GM23248 (cell line): ENCODE results near the gene SLF2. TPM values are rescaled to one million over a fixed set of nuclear protein-coding genes. Genes with fewer than 3 reads are reported as not detected.
A peak's percentile ranks its signal among the peaks of the same experiment; 100 is the strongest.
"Not testable (repeated sequence)": the region's sequence is repeated elsewhere in the genome, so short reads cannot be mapped to it uniquely, and the experiment has no call there.

Experiments
- DNase-seq: peaks from one replicate; pipeline ENCODE4 v3.0.0-alpha.2; 2015
- H2AFZ ChIP-seq: fragments of 200-600 bp; sonication (generic); 2 replicates; pipeline ENCODE4 v1.6.1; 2016; ENCODE audit warnings: antibody characterized with exemption
- H3F3A ChIP-seq: fragments of 200-600 bp; sonication (generic); 2 replicates; pipeline ENCODE4 v1.6.1; 2016; ENCODE audit warnings: mild to moderate bottlenecking, antibody characterized with exemption, mixed run types; ENCODE audit not compliant: insufficient read depth
- H3K27ac ChIP-seq: fragments of 200-600 bp; sonication (generic); 2 replicates; pipeline ENCODE4 v1.5.1; 2016; ENCODE audit warnings: mild to moderate bottlenecking
- H3K27me3 ChIP-seq: fragments of 200-600 bp; sonication (generic); replicated peaks from 2 replicates; pipeline ENCODE4 v1.6.1; 2016; ENCODE audit warnings: mild to moderate bottlenecking; ENCODE audit not compliant: insufficient read depth
- H3K36me3 ChIP-seq: fragments of 200-600 bp; sonication (generic); 2 replicates; pipeline ENCODE4 v1.6.1; 2016; ENCODE audit warnings: low read depth, mild to moderate bottlenecking
- H3K4me1 ChIP-seq: fragments of 200-600 bp; sonication (generic); 2 replicates; pipeline ENCODE4 v1.6.1; 2016; ENCODE audit warnings: mild to moderate bottlenecking; ENCODE audit not compliant: insufficient read depth
- H3K4me2 ChIP-seq: fragments of 200-600 bp; sonication (generic); one replicate; pipeline ENCODE4 v1.6.1; 2016; ENCODE audit warnings: mild to moderate bottlenecking; ENCODE audit not compliant: unreplicated experiment
- H3K4me3 ChIP-seq: fragments of 200-600 bp; sonication (generic); 2 replicates; pipeline ENCODE4 v1.5.1; 2016; ENCODE audit warnings: mild to moderate bottlenecking
- H3K79me2 ChIP-seq: fragments of 200-600 bp; sonication (generic); 2 replicates; pipeline ENCODE4 v1.6.1; 2016; ENCODE audit warnings: mild to moderate bottlenecking; ENCODE audit not compliant: insufficient read depth
- H3K9ac ChIP-seq: fragments of 200-600 bp; sonication (generic); 2 replicates; pipeline ENCODE4 v1.6.1; 2016; ENCODE audit warnings: mild to moderate bottlenecking
- H3K9me2 ChIP-seq: fragments of 200-600 bp; sonication (generic); 2 replicates; pipeline ENCODE4 v1.6.1; 2016; ENCODE audit warnings: mixed run types, mild to moderate bottlenecking, moderate library complexity; ENCODE audit not compliant: insufficient read depth
- H3K9me3 ChIP-seq: fragments of 200-600 bp; sonication (generic); one replicate; pipeline ENCODE4 v1.6.1; 2017; ENCODE audit warnings: low read depth
- H4K20me1 ChIP-seq: fragments of 200-600 bp; sonication (generic); 2 replicates; pipeline ENCODE4 v1.6.0; 2016; ENCODE audit not compliant: insufficient read depth
- EZH2 ChIP-seq: fragments of 200-600 bp; sonication (generic); IDR thresholded peaks from 2 replicates; pipeline ENCODE4 v1.6.1; 2018; ENCODE audit warnings: antibody characterized with exemption, mild to moderate bottlenecking; ENCODE audit not compliant: insufficient read depth, poor library complexity, severe bottlenecking
- EZH2phosphoT487 ChIP-seq: fragments of 200-600 bp; sonication (generic); IDR thresholded peaks from 2 replicates; pipeline ENCODE4 v1.6.1; 2018; ENCODE audit warnings: antibody characterized with exemption, moderate library complexity, mild to moderate bottlenecking, low read depth; ENCODE audit not compliant: insufficient read depth
- WGBS, 2 experiments: methylation state at CpG; one replicate each; pipeline ENCODE4 v1.1.6; 2015 to 2017; ENCODE audit warnings: low lambda C conversion rate in 2 of 2, low coverage in 1 of 2; ENCODE audit errors: missing lambda C conversion rate in 2 of 2; 5-methylcytosine and 5-hydroxymethylcytosine counted together
- in situ Hi-C: fragments of 300-500 bp; cut with MboI; formaldehyde crosslinking; loops from 2 replicates; pipeline ENCODE4 v1.15.0; 2020
- polyA plus RNA-seq: library from polyadenylated mRNA; unstranded; fragments of >200 nt; fragmentation: Nextera tagmentation; extraction: Ambion mirVana; gene quantifications from 2 replicates; pipeline ENCODE4 v1.2.1, GENCODE V29; 2016
- total RNA-seq: library from RNA; depleted of rRNA; stranded (reverse); fragments of >200 nt; shearing (Covaris generic); gene quantifications from 2 replicates; pipeline ENCODE4 v1.2.3, GENCODE V29; 2014

SLF2 gene
- total and polyA plus RNA-seq, 2 experiments from 2014 or later: 12.5 to 15.6 TPM

DNA sequence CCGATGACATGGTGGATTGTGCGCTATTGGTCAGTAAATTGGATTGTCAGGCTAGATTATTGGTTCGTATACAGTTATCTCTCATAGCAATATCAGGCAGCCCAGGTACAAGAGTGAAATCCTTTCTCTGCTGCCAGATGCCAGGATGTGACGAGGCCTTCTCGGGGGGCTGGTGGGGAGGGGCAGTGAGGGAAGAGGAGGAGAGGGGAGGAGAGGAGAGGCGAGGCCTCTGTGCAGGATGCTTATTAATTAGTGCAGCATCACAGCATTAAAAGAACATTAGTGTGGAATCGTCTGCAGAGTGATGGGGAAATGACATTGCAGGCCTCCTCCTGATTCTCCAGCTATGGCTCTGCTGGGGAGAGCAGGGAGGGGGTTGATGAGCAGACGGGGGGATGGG lies 30.5 kb upstream of the SLF2 start:
- H3K36me3 ChIP-seq: no peaks in the 10 kb centered on the region
- H3K4me2 ChIP-seq: no peak overlapping the region
- H4K20me1 ChIP-seq: no peaks in the 10 kb centered on the region
- no peak for TF ChIP-seq EZH2
- TF ChIP-seq EZH2phosphoT487: no peak
- H3K4me1 ChIP-seq: peaks cover 8% of the 10 kb centered on the region; the same call in 1 of the 2 replicates
- H2AFZ ChIP-seq: no peak overlapping the region
- H3K27ac ChIP-seq: no peak overlapping the region
- H3K9me2 ChIP-seq: no peaks in the 10 kb centered on the region
- no peaks in the 10 kb centered on the region for H3F3A ChIP-seq
- H3K79me2 ChIP-seq: no peaks in the 10 kb centered on the region
- H3K9me3 ChIP-seq: no peaks in the 10 kb centered on the region
- WGBS, 2 experiments: 48 to 59% methylated on average over 8 of the region's 8 CpGs
- DNase-seq: no peak
- no peak overlapping the region for H3K4me3 ChIP-seq
- no peak overlapping the region for H3K9ac ChIP-seq
- in situ Hi-C loops: loop anchor here (25.0 kb wide), 1 partner anchor 545 kb away; the partner anchor contains the start of genes PKD2L1 and SCD
- H3K27me3 ChIP-seq: no peaks in the 10 kb centered on the region

DNA sequence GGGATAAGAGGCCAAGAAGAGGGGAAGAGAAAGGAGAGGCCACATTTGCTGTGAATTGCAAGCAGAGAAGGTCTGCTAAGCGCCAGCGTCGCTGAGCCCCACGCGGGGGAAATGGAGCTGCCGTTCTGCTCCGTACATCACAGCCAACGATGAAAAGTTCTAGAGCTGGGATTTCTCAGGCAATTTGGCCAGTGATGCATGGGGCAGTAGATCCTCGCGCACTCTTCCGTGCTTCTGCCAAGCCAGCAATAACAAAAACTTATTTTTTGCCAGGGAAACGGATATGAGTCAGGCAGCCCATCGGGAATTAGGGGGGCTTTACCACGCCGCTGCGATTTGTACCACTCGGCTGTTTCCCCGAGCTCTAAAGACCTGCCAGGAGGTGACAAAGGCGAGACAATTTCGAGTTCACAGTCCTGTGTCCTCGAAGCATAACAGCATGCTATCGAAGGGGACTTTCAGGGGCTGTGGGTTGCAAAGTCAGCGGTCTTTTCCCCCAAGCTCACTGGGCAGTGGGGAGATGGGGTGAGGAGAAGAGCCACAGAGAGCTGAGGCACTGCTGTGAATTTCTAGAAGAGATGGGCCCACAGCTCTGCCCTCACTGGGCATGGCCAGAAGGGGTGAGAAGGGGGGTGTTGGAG lies 30.0 kb upstream of the SLF2 start:
- Histone ChIP-seq H3K4me1 (peaks cover 8% of the 10 kb centered on the region; the same call in 1 of the 2 replicates), H3K9me3 (no peaks in the 10 kb centered on the region), H3K9ac (no peak overlapping the region), H3K4me2 (no peak overlapping the region), H3K27me3 (no peaks in the 10 kb centered on the region), H3K79me2 (no peaks in the 10 kb centered on the region), H3F3A (no peaks in the 10 kb centered on the region), H3K27ac (no peak overlapping the region), H4K20me1 (no peaks in the 10 kb centered on the region), H3K36me3 (no peaks in the 10 kb centered on the region), H2AFZ (no peak overlapping the region), H3K4me3 (no peak overlapping the region), H3K9me2 (no peaks in the 10 kb centered on the region)
- peak; percentile 79 for DNase-seq
- in situ Hi-C loops: loop anchor here (25.0 kb wide), 1 partner anchor 545 kb away; the partner anchor contains the start of genes PKD2L1 and SCD
- TF ChIP-seq EZH2: no peak
- TF ChIP-seq EZH2phosphoT487: no peak
- 33 to 34% methylated on average over 21 to 23 of the region's 23 CpGs for WGBS, 2 experiments

DNA sequence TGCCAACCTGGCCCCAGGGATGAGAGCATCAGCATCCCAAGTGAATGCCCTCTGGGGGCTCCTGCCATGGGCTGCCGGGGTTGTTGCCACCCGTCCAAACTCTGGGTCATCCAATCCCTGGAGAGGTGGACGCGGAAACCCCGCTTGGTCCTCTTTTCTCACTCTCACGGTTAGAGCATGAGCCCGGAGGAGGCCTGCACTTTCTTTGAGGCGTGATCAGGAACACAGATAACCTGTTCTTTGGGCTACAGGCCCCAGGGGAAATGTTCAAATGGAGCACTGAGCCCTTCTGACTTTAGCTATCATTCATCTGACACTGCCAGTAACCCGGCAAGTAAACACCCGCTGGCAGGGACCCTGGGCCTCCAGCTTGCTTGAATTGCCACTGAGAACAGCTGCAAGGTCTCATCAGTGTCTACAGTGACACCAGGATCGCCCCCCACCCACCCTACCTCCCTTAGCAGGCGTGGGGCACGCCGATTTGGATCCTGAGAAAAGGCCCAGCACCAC lies 29.4 kb upstream of the SLF2 start:
- H3K4me2 ChIP-seq: no peak overlapping the region
- no peak overlapping the region for H3K4me3 ChIP-seq
- WGBS, 2 experiments: 77 to 82% methylated on average over 14 of the region's 14 CpGs
- H3K4me1 ChIP-seq: peaks cover 8% of the 10 kb centered on the region; the same call in 1 of the 2 replicates
- H3F3A ChIP-seq: no peaks in the 10 kb centered on the region
- in situ Hi-C loops: loop anchor here (25.0 kb wide), 1 partner anchor 546 kb away; the partner anchor contains the start of genes PKD2L1 and SCD
- H3K79me2 ChIP-seq: no peaks in the 10 kb centered on the region
- H4K20me1 ChIP-seq: no peaks in the 10 kb centered on the region
- H3K27ac ChIP-seq: no peak overlapping the region
- H3K36me3 ChIP-seq: no peaks in the 10 kb centered on the region
- no peaks in the 10 kb centered on the region for H3K27me3 ChIP-seq
- H3K9ac ChIP-seq: no peak overlapping the region
- TF ChIP-seq EZH2: no peak
- no peak for TF ChIP-seq EZH2phosphoT487
- no peak for DNase-seq
- no peak overlapping the region for H2AFZ ChIP-seq
- H3K9me2 ChIP-seq: no peaks in the 10 kb centered on the region
- no peaks in the 10 kb centered on the region for H3K9me3 ChIP-seq

DNA sequence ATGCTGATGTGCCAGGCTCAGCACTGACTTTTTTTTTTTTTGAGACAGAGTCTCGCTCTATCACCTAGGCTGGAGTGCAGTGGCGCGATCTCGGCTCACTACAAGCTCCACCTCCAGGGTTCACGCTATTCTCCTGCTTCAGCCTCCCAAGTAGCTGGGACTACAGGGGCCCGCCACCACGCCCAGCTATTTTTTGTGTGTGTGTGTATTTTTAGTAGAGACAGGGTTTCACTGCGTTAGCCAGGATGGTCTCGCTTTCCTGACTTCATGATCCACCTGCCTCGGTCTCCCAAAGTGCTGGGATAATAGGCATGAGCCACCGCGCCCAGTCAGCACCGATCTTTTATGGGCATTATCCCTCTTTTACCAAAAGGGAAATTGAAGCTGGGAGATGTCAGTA lies 27.2 kb upstream of the SLF2 start:
- not testable (repeated sequence) for DNase-seq, H2AFZ ChIP-seq, H3K27ac ChIP-seq, H3K36me3 ChIP-seq, H3K4me3 ChIP-seq, H3K27me3 ChIP-seq, H3K9me3 ChIP-seq, H3K4me2 ChIP-seq, H3K79me2 ChIP-seq, H3K9me2 ChIP-seq, H4K20me1 ChIP-seq, H3K9ac ChIP-seq
- peaks cover 19% of the 10 kb centered on the region for H3K4me1 ChIP-seq
- H3F3A ChIP-seq: peaks cover 11% of the 10 kb centered on the region
- WGBS, 2 experiments: 97 to 99% methylated on average over 13 of the region's 13 CpGs
- in situ Hi-C loops: loop anchor here (25.0 kb wide), 1 partner anchor 548 kb away; the partner anchor contains the start of genes PKD2L1 and SCD
